Mesendoderm (in vitro differentiated cells): ENCODE measurements around the gene LIF.

Experiments
- DNase-seq: peaks from one replicate; pipeline ENCODE4 v3.0.0; 2013
- H2AK5ac ChIP-seq: 2 replicates; pipeline ENCODE4 v1.6.1; 2013; ENCODE audit warnings: low read length, inconsistent platforms
- H2BK120ac ChIP-seq: 2 replicates; pipeline ENCODE4 v1.6.1; 2013; ENCODE audit warnings: low read depth, mild to moderate bottlenecking, low read length, moderate library complexity, mixed read lengths
- H2BK15ac ChIP-seq: replicated peaks from 2 replicates; pipeline ENCODE4 v1.6.1; 2013; ENCODE audit warnings: low read depth, mild to moderate bottlenecking, moderate library complexity
- H2BK5ac ChIP-seq: 2 replicates; pipeline ENCODE4 v1.6.1; 2013; ENCODE audit warnings: low read length, inconsistent platforms
- H3K18ac ChIP-seq: 2 replicates; pipeline ENCODE4 v1.6.1; 2013; ENCODE audit warnings: mild to moderate bottlenecking, low read length, mixed read lengths
- H3K23ac ChIP-seq: one replicate; pipeline ENCODE4 v1.6.1; 2013; ENCODE audit warnings: low read length
- H3K27ac ChIP-seq: 2 replicates; pipeline ENCODE4 v1.5.1; 2013; ENCODE audit warnings: low read depth, mild to moderate bottlenecking, inconsistent platforms, low read length, moderate library complexity
- H3K27me3 ChIP-seq: 2 replicates; pipeline ENCODE4 v1.6.1; 2013; ENCODE audit warnings: low read length, control low read depth, mild to moderate bottlenecking, inconsistent platforms; ENCODE audit not compliant: insufficient read depth, poor library complexity
- H3K36me3 ChIP-seq: 2 replicates; pipeline ENCODE4 v1.6.1; 2013; ENCODE audit warnings: low read length, inconsistent platforms; ENCODE audit not compliant: control insufficient read depth, insufficient read depth
- H3K4ac ChIP-seq: one replicate; pipeline ENCODE4 v1.6.1; 2013; ENCODE audit warnings: low read depth, mild to moderate bottlenecking, low read length, moderate library complexity
- H3K4me1 ChIP-seq: 2 replicates; pipeline ENCODE4 v1.6.1; 2013; ENCODE audit warnings: low read depth, low read length, inconsistent platforms; ENCODE audit not compliant: control insufficient read depth
- H3K4me2 ChIP-seq: 2 replicates; pipeline ENCODE4 v1.6.1; 2013; ENCODE audit warnings: low read length
- H3K4me3 ChIP-seq: 2 replicates; pipeline ENCODE4 v1.5.1; 2013; ENCODE audit warnings: mild to moderate bottlenecking, low read length
- H3K56ac ChIP-seq: one replicate; pipeline ENCODE4 v1.6.1; 2013; ENCODE audit warnings: low read length
- H3K79me1 ChIP-seq: 2 replicates; pipeline ENCODE4 v1.6.1; 2013; ENCODE audit warnings: low read length, inconsistent platforms
- H3K79me2 ChIP-seq: 2 replicates; pipeline ENCODE4 v1.6.1; 2013; ENCODE audit warnings: mild to moderate bottlenecking, low read length; ENCODE audit not compliant: control insufficient read depth, insufficient read depth
- H3K9ac ChIP-seq: 2 replicates; pipeline ENCODE4 v1.6.1; 2013; ENCODE audit warnings: low read length, inconsistent platforms
- H4K5ac ChIP-seq: one replicate; pipeline ENCODE4 v1.6.1; 2013; ENCODE audit warnings: low read length
- H4K8ac ChIP-seq: one replicate; pipeline ENCODE4 v1.6.1; 2013; ENCODE audit warnings: low read depth, mild to moderate bottlenecking, control low read depth, low read length, moderate library complexity
- WGBS: extraction: QIAGEN DNeasy Blood & Tissue Kit; methylation state at CpG from one replicate; pipeline ENCODE4 v1.1.7; 2013; ENCODE audit warnings: low lambda C conversion rate, missing lambda C conversion rate; ENCODE audit not compliant: insufficient coverage; ENCODE audit errors: extremely low coverage; 5-methylcytosine and 5-hydroxymethylcytosine counted together

Gene LIF

GRCh38 chr22:30241576-30242371, 4.8 kb downstream of the LIF start:
- no peak overlapping the region for H2BK120ac ChIP-seq
- no peak overlapping the region for H3K4me2 ChIP-seq
- no peak overlapping the region for H3K27ac ChIP-seq
- no peaks in the 10 kb centered on the region for H3K36me3 ChIP-seq
- H4K8ac ChIP-seq, result no peak overlapping the region
- H3K9ac ChIP-seq, result no peak overlapping the region
- no peak overlapping the region for H3K4me3 ChIP-seq
- WGBS, result no CpG with 5 or more reads among the region's 15 CpGs
- no peaks in the 10 kb centered on the region for H3K79me1 ChIP-seq
- H3K79me2 ChIP-seq, result no peaks in the 10 kb centered on the region
- no peak overlapping the region for H3K18ac ChIP-seq
- H3K4me1 ChIP-seq, result peaks cover 4% of the 10 kb centered on the region
- no peak overlapping the region for H2BK5ac ChIP-seq
- no peak overlapping the region for H4K5ac ChIP-seq
- no peak overlapping the region for H2AK5ac ChIP-seq
- H3K4ac ChIP-seq, result no peak overlapping the region
- H2BK15ac ChIP-seq, result no peak overlapping the region
- H3K23ac ChIP-seq, result no peak overlapping the region
- no peaks in the 10 kb centered on the region for H3K27me3 ChIP-seq
- H3K56ac ChIP-seq, result no peak overlapping the region
- no peak for DNase-seq

DNA sequence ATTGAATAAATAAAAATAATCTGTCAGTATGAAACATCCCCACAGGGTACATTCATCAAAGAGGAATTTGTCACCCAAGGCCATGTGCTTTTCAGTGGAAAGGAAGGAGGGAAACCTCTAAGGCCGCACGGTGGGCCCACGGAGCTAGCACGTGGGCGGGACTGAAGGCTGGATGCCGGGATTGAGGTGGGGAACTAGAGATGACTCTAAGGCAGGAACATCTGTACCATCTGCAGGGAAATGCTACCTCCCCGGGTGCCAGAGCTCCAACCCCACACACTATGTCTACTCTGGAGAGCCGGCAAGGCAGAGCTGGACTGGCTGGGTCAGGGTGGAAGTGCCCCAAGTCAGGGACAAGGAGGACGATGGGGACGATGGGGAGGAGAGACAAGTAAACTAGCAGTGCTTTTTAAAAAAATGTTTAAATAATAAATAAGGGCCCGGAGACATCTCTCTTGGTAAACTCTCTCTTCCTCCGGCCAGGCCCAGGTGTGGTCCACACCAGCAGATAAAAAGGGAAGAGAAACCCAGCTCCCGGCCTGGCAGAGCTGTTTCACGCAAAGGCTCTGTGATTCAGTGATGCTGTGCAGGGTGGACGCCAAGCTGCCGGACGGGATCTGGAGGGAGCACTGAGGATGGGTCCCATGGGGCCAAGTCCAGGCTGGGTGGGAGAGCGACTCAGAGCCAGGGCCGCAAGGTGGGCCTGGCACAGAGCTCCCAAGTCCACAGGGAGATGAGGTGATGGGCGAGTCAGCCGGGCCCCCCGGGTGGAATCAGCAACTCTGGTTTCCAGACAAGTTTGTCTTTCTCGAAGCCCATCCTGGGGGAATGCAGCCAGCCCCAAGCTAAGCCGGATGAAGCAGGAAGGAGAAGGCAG, 5.8 kb downstream of the LIF start:
- H3K4me2 ChIP-seq, result no peak overlapping the region
- no peak overlapping the region for H3K27ac ChIP-seq
- H2AK5ac ChIP-seq, result no peak overlapping the region
- H3K4me3 ChIP-seq, result no peak overlapping the region
- no peak overlapping the region for H3K18ac ChIP-seq
- H2BK5ac ChIP-seq, result no peak overlapping the region
- H4K5ac ChIP-seq, result no peak overlapping the region
- H3K9ac ChIP-seq, result no peak overlapping the region
- no peaks in the 10 kb centered on the region for H3K79me1 ChIP-seq
- no peaks in the 10 kb centered on the region for H3K36me3 ChIP-seq
- no peak overlapping the region for H2BK15ac ChIP-seq
- H3K23ac ChIP-seq, result no peak overlapping the region
- no CpG with 5 or more reads among the region's 24 CpGs for WGBS
- no peak overlapping the region for H3K56ac ChIP-seq
- H3K4me1 ChIP-seq, result peaks cover 8% of the 10 kb centered on the region
- DNase-seq, result no peak
- H3K79me2 ChIP-seq, result no peaks in the 10 kb centered on the region
- H3K4ac ChIP-seq, result no peak overlapping the region
- no peaks in the 10 kb centered on the region for H3K27me3 ChIP-seq
- no peak overlapping the region for H4K8ac ChIP-seq
- H2BK120ac ChIP-seq, result no peak overlapping the region

GRCh38 chr22:30239488-30240405, 6.8 kb downstream of the LIF start:
- Histone ChIP-seq H3K18ac (no peak overlapping the region), H3K4ac (no peak overlapping the region), H2BK15ac (no peak overlapping the region), H3K4me2 (no peak overlapping the region), H3K9ac (no peak overlapping the region), H3K23ac (no peak overlapping the region), H3K56ac (no peak overlapping the region), H4K8ac (no peak overlapping the region), H4K5ac (no peak overlapping the region), H2BK120ac (no peak overlapping the region), H3K4me1 (peaks cover 11% of the 10 kb centered on the region), H3K27me3 (no peaks in the 10 kb centered on the region), H2BK5ac (no peak overlapping the region), H3K36me3 (no peaks in the 10 kb centered on the region), H3K79me2 (no peaks in the 10 kb centered on the region), H2AK5ac (no peak overlapping the region), H3K27ac (no peak overlapping the region), H3K4me3 (no peak overlapping the region), H3K79me1 (no peaks in the 10 kb centered on the region)
- no peak for DNase-seq
- WGBS, result no CpG with 5 or more reads among the region's 17 CpGs

DNA sequence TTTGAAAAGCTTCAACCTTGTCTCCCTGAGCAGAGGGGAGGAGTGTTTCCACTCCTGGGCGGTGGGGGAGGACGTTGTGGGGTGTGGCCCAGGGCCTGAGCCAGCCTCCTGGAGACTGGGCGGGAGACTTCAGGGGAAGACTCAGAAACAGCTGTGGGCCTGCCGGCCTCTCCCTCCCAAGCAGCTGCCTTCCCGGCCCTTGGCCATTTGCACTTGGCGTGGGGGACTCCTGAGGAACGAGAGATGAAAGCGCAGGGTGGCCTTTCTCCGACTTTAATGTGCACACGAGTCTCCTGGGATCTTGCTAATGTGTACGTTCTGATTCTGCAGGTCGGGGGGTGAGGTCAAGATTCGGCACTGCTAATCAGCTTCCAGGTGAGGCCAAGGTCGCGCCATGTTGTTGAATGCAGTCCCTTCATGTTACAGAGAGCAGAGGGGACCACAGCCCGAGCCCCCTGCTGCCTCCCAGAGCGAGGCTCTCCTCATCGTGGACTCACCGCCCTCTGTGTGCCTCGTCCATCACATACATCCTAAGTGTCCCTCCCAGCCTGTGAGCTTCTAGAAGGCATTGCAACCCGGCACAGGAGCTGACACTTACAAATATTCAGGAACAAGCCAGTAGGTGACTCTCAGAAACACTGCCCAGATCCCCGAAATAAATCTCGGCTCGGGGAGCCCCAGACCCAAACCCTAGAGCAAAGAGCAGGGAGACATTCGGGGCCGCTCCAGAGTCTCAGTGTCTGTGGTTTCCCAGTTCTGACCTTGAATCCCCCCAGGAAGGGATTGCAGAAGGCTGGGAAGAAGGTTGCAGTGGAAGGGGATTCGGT, 7.7 kb downstream of the LIF start:
- no peak overlapping the region for H4K5ac ChIP-seq
- no peak overlapping the region for H2BK15ac ChIP-seq
- H2BK120ac ChIP-seq, result no peak overlapping the region
- H3K27me3 ChIP-seq, result no peaks in the 10 kb centered on the region
- no peak overlapping the region for H3K4me3 ChIP-seq
- DNase-seq, result peak; percentile 60
- H3K18ac ChIP-seq, result no peak overlapping the region
- no peak overlapping the region for H3K27ac ChIP-seq
- no peak overlapping the region for H3K4me2 ChIP-seq
- H3K79me1 ChIP-seq, result no peaks in the 10 kb centered on the region
- H3K36me3 ChIP-seq, result no peaks in the 10 kb centered on the region
- no peak overlapping the region for H4K8ac ChIP-seq
- no CpG with 5 or more reads among the region's 27 CpGs for WGBS
- H3K79me2 ChIP-seq, result no peaks in the 10 kb centered on the region
- H2AK5ac ChIP-seq, result no peak overlapping the region
- H3K56ac ChIP-seq, result peak overlapping the region; percentile 53
- H3K23ac ChIP-seq, result no peak overlapping the region
- H3K4ac ChIP-seq, result no peak overlapping the region
- H3K4me1 ChIP-seq, result peaks cover 11% of the 10 kb centered on the region
- no peak overlapping the region for H3K9ac ChIP-seq
- H2BK5ac ChIP-seq, result no peak overlapping the region

DNA sequence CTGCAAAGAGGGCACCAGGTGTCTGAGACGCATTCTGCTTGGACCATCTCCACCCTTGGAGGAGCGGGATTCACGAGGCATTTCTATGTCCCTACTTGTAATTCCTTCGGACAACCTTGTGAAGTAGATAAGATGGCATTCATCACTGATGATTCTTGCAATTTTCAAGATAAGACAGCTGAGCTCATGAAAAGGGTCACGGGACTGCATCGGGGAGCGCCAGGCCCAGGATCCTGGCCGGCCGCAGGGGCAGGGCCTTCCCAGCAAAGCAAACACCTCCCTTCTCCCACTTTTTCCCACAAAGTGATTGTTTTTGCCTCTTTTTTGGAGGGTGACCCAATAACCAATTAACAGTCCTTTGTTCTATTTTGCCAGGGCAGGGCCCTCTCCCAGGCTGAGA, 8.4 kb downstream of the LIF start:
- Histone ChIP-seq H4K8ac (no peak overlapping the region), H2BK120ac (no peak overlapping the region), H3K9ac (no peak overlapping the region), H3K56ac (peak overlapping the region; percentile 22), H4K5ac (no peak overlapping the region), H2AK5ac (no peak overlapping the region), H3K18ac (no peak overlapping the region), H3K4ac (no peak overlapping the region), H3K36me3 (no peaks in the 10 kb centered on the region), H3K4me1 (peaks cover 11% of the 10 kb centered on the region), H3K23ac (no peak overlapping the region), H2BK5ac (no peak overlapping the region), H3K27ac (no peak overlapping the region), H2BK15ac (no peak overlapping the region), H3K4me3 (no peak overlapping the region), H3K79me1 (no peaks in the 10 kb centered on the region), H3K27me3 (no peaks in the 10 kb centered on the region), H3K79me2 (no peaks in the 10 kb centered on the region), H3K4me2 (no peak overlapping the region)
- no peak for DNase-seq
- WGBS, result no CpG with 5 or more reads among the region's 9 CpGs
